ENCODE measurements around the gene RHBDF1.

- TF ChIP-seq EZH2 (IDR thresholded peaks at IDR 0.05; ENCODE audit: low read length, unreplicated experiment) = no peak
- TF ChIP-seq, protein P1, sequence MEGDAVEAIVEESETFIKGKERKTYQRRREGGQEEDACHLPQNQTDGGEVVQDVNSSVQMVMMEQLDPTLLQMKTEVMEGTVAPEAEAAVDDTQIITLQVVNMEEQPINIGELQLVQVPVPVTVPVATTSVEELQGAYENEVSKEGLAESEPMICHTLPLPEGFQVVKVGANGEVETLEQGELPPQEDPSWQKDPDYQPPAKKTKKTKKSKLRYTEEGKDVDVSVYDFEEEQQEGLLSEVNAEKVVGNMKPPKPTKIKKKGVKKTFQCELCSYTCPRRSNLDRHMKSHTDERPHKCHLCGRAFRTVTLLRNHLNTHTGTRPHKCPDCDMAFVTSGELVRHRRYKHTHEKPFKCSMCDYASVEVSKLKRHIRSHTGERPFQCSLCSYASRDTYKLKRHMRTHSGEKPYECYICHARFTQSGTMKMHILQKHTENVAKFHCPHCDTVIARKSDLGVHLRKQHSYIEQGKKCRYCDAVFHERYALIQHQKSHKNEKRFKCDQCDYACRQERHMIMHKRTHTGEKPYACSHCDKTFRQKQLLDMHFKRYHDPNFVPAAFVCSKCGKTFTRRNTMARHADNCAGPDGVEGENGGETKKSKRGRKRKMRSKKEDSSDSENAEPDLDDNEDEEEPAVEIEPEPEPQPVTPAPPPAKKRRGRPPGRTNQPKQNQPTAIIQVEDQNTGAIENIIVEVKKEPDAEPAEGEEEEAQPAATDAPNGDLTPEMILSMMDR (conservative IDR thresholded peaks at IDR 0.05; ENCODE audit: low read depth, low read length) = no peak
These were observed 30.4 kb downstream of the RHBDF1 start for GRCh38 chr16:42069-42457.
